Subcutaneous abdominal adipose tissue (tissue), 5 donors: ENCODE measurements around the gene JMJD1C.

Experiments used
- H3K27ac ChIP-seq: one replicate; pipeline ENCODE4 v1.7.0; 2013; ENCODE audit warnings: low read depth, mild to moderate bottlenecking, inconsistent platforms, low read length, moderate library complexity
- H3K27me3 ChIP-seq, 5 donors: one replicate each; pipeline ENCODE4 v1.7.0; 2013; ENCODE audit warnings: low read length in 5 of 5, inconsistent platforms in 1 of 5; ENCODE audit not compliant: control insufficient read depth in 5 of 5, insufficient read depth in 4 of 5
- H3K36me3 ChIP-seq, 5 donors: one replicate each; pipeline ENCODE4 v1.7.0; 2013; ENCODE audit warnings: low read length in 5 of 5; ENCODE audit not compliant: control insufficient read depth in 5 of 5, insufficient read depth in 5 of 5
- H3K4me1 ChIP-seq, 5 donors: one replicate each; pipeline ENCODE4 v1.7.0; 2013; ENCODE audit warnings: low read length in 5 of 5, mild to moderate bottlenecking in 3 of 5, moderate library complexity in 1 of 5; ENCODE audit not compliant: control insufficient read depth in 5 of 5, insufficient read depth in 5 of 5
- H3K4me3 ChIP-seq, 5 donors: one replicate each; pipeline ENCODE4 v1.7.0; 2013; ENCODE audit warnings: low read length in 5 of 5, low read depth in 1 of 5
- H3K9ac ChIP-seq, 5 donors: one replicate each; pipeline ENCODE4 v1.7.0; 2013; ENCODE audit warnings: low read length in 5 of 5, mild to moderate bottlenecking in 4 of 5, moderate library complexity in 3 of 5
- H3K9me3 ChIP-seq, 5 donors: one replicate each; pipeline ENCODE4 v1.7.0; 2013; ENCODE audit warnings: low read length in 5 of 5; ENCODE audit not compliant: control insufficient read depth in 5 of 5
- donor health status: healthy.
- donor health status: healthy.
- donor health status: healthy.
- donor health status: healthy.
- donor health status: healthy.

Gene JMJD1C

GRCh38 chr10:63268798-63269503, 196.8 kb downstream of the JMJD1C start:
- H3K9me3 ChIP-seq, result no peaks in the 10 kb centered on the region
- peak overlapping the region; percentile 74 to 89 (median 78) for H3K4me3 ChIP-seq
- H3K27ac ChIP-seq, result peak overlapping the region; percentile 98
- peak overlapping the region in 4 of 5 donors; percentile 77 to 96 (median 86) for H3K9ac ChIP-seq
- H3K4me1 ChIP-seq, result peaks cover 0 to 26% (median 22%) of the 10 kb centered on the region in 5 donors
- H3K36me3 ChIP-seq, result no peaks in the 10 kb centered on the region
- no peaks in the 10 kb centered on the region for H3K27me3 ChIP-seq

GRCh38 chr10:63268149-63268797, 197.5 kb downstream of the JMJD1C start:
- H3K4me3 ChIP-seq, result peak overlapping the region; percentile 74 to 89 (median 78)
- peak overlapping the region; percentile 98 for H3K27ac ChIP-seq
- no peaks in the 10 kb centered on the region for H3K27me3 ChIP-seq
- H3K9ac ChIP-seq, result peak overlapping the region; percentile 12 to 96 (median 79)
- no peaks in the 10 kb centered on the region for H3K36me3 ChIP-seq
- H3K9me3 ChIP-seq, result no peaks in the 10 kb centered on the region
- peaks cover 0 to 23% (median 22%) of the 10 kb centered on the region in 5 donors for H3K4me1 ChIP-seq

GRCh38 chr10:63267414-63268148, 198.2 kb downstream of the JMJD1C start:
- H3K27ac ChIP-seq, result peak overlapping the region; percentile 98
- peak overlapping the region; percentile 12 to 96 (median 79) for H3K9ac ChIP-seq
- H3K9me3 ChIP-seq, result no peaks in the 10 kb centered on the region
- peak overlapping the region; percentile 74 to 89 (median 78) for H3K4me3 ChIP-seq
- H3K4me1 ChIP-seq, result peaks cover 0 to 26% (median 24%) of the 10 kb centered on the region in 5 donors
- H3K27me3 ChIP-seq, result no peaks in the 10 kb centered on the region
- H3K36me3 ChIP-seq, result no peaks in the 10 kb centered on the region

GRCh38 chr10:63266391-63267316, 199.1 kb downstream of the JMJD1C start:
- Histone ChIP-seq H3K4me3 (peak overlapping the region; percentile 74 to 89 (median 78)), H3K27me3 (no peaks in the 10 kb centered on the region), H3K27ac (peak overlapping the region; percentile 98), H3K9me3 (no peaks in the 10 kb centered on the region), H3K36me3 (no peaks in the 10 kb centered on the region), H3K9ac (peak overlapping the region; percentile 40 to 96 (median 79)), H3K4me1 (peaks cover 0 to 35% (median 30%) of the 10 kb centered on the region in 5 donors)

GRCh38 chr10:63265683-63266235, 200.0 kb downstream of the JMJD1C start:
- H3K36me3 ChIP-seq, result peaks cover 0 to 2% (median 0%) of the 10 kb centered on the region in 5 donors
- H3K27me3 ChIP-seq, result no peaks in the 10 kb centered on the region
- H3K27ac ChIP-seq, result peak overlapping the region; percentile 98
- H3K4me3 ChIP-seq, result peak overlapping the region; percentile 74 to 89 (median 78)
- no peaks in the 10 kb centered on the region for H3K9me3 ChIP-seq
- peaks cover 0 to 40% (median 39%) of the 10 kb centered on the region in 5 donors for H3K4me1 ChIP-seq
- H3K9ac ChIP-seq, result peak overlapping the region; percentile 40 to 96 (median 79)

- H3K36me3 ChIP-seq, result peaks cover 0 to 2% (median 0%) of the 10 kb centered on the region in 5 donors
- H3K9ac ChIP-seq, result peak overlapping the region in 4 of 5 donors; percentile 65 to 96 (median 72)
- peak overlapping the region; percentile 98 for H3K27ac ChIP-seq
- no peaks in the 10 kb centered on the region for H3K9me3 ChIP-seq
- H3K4me1 ChIP-seq, result peaks cover 0 to 46% (median 40%) of the 10 kb centered on the region in 5 donors
- no peaks in the 10 kb centered on the region for H3K27me3 ChIP-seq
- H3K4me3 ChIP-seq, result peak overlapping the region; percentile 66 to 89 (median 77)
Observed at GRCh38 chr10:63265222-63265617, 200.6 kb downstream of the JMJD1C start.

- Histone ChIP-seq H3K27ac (peak overlapping the region; percentile 98), H3K4me3 (peak overlapping the region; percentile 66 to 89 (median 77)), H3K27me3 (no peaks in the 10 kb centered on the region), H3K36me3 (peaks cover 0 to 2% (median 0%) of the 10 kb centered on the region in 5 donors), H3K9ac (peak overlapping the region in 2 of 5 donors; percentile 30 to 96), H3K4me1 (peaks cover 0 to 51% (median 40%) of the 10 kb centered on the region in 5 donors), H3K9me3 (no peaks in the 10 kb centered on the region)
Observed at GRCh38 chr10:63264617-63265221, 201.1 kb downstream of the JMJD1C start.

GRCh38 chr10:63262430-63263073, 203.2 kb downstream of the JMJD1C start:
- Histone ChIP-seq H3K27ac (peak overlapping the region; percentile 76), H3K4me1 (peaks cover 4 to 70% (median 55%) of the 10 kb centered on the region in 5 donors), H3K9me3 (no peaks in the 10 kb centered on the region), H3K9ac (peak overlapping the region in 1 of 5 donors; percentile 20), H3K27me3 (no peaks in the 10 kb centered on the region), H3K4me3 (no peak overlapping the region), H3K36me3 (peaks cover 0 to 2% (median 0%) of the 10 kb centered on the region in 5 donors)
